ENCODE results near the gene IGFBP6.

Gene IGFBP6

DNA sequence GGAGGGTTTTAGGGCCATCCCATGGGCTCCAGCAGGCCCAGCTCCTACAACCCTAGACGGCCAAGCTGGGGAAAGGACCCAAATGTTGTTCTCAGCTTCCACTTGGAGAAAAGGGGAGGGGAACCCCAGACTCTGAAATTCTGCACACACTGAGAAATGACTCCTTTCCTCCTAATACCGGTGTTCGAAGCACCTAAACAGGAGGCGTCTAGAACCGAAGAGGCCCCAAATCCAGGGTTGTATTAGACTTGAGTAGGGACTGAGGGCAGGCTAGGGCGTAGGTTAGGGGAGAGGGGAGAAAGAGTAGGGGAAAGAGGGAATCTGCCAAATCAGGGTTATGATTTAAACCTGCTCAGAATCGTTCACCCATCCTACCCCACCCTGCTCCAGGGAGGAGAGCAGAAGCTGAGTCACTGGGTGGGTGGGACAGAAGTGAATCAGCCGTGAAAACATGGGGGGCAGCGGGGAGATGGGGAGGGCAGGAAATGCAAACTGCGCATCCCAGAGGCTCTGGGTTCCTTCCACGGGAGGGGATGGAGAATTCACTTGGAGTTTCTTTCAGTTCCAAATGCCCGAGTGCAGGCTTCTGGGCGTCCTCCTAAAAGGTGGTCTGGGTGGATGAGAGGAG lies 1.0 kb downstream of the IGFBP6 start:
- TF ChIP-seq CTCF (IDR thresholded peaks at IDR 0.05; ENCODE audit: extremely low read depth, missing control alignments) = no peak
- DNase-seq (ENCODE audit: low spot score) = peak; percentile 39

- peak; percentile 89 for TF ChIP-seq CTCF (IDR thresholded peaks at IDR 0.05; ENCODE audit: extremely low read depth, missing control alignments)
- peak; percentile 91 for DNase-seq (ENCODE audit: low spot score)
Observed at GRCh38 chr12:53099071-53099882, 1.8 kb downstream of the IGFBP6 start.

DNA sequence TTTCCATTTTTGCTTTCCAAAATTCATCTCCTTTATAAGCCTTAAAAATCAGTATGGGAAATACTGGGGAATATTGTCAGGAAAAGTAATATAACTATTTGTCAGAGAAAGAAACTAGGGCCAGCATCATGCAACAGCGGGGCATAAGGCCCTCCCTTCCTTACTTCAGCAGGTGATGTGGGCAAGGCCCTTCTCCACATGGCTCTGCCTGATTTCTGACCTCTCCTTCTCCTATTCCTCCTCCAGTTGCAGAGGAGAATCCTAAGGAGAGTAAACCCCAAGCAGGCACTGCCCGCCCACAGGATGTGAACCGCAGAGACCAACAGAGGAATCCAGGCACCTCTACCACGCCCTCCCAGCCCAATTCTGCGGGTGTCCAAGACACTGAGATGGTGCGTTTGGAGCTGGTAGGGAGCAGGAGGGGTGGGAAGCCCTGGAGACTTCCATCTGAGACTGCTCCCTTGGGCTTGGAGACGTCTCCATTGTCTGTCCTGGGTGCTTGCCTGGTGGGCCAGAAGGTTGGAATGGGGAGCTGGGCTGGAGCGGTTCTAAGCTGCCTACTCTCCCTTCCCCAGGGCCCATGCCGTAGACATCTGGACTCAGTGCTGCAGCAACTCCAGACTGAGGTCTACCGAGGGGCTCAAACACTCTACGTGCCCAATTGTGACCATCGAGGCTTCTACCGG lies 3.1 kb downstream of the IGFBP6 start:
- peak; percentile 5 for DNase-seq (ENCODE audit: low spot score)
- no peak for TF ChIP-seq CTCF (IDR thresholded peaks at IDR 0.05; ENCODE audit: extremely low read depth, missing control alignments)

DNA sequence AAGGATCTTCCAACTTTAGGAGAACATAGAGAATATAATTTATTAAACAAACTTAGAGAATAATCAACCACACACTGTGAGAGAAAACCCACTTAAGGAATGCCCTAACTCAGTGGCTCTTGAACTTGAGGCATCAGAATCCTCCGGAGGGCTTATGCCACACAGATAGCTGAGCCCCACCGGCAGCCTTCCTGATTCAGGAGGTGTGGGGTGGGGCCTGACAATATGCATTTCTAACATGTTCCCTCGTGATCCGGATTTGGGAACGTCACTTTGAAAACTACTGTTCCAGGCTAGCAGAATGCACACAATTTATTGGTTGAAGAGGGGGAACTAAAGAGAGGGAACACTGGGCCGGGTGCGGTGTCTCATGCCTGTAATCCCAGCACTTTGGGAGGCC lies 3.8 kb downstream of the IGFBP6 start:
- no peak for TF ChIP-seq CTCF (IDR thresholded peaks at IDR 0.05; ENCODE audit: extremely low read depth, missing control alignments)
- DNase-seq (ENCODE audit: low spot score) = no peak

DNA sequence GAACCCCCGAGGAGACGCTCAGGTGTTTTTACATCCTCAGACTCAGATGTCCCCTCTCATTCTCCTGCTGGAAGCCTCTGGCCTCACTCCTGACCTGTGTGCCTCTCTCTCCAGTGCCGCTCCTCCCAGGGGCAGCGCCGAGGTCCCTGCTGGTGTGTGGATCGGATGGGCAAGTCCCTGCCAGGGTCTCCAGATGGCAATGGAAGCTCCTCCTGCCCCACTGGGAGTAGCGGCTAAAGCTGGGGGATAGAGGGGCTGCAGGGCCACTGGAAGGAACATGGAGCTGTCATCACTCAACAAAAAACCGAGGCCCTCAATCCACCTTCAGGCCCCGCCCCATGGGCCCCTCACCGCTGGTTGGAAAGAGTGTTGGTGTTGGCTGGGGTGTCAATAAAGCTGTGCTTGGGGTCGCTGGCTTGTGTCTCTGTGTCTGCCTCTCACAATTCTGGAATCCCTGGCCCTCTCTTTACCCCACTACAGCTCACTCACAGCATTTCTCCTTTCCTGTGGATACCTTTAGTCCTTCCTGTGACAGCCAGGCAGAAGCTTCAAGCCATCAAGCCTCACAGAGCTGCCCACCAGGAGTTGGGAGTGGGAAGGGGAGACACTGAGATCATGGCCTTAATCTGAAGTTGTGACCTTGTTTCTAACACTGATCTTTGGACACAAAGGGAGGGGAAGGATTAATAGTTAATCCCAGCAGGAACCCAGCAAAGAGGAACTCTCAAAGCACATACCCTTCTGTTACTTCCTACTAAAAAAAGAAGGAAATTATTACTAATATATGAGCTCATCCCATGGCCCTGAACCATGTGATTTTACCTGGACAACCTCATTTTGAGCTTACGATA lies 4.7 kb downstream of the IGFBP6 start:
- DNase-seq (ENCODE audit: low spot score) = peak; percentile 20
- no peak for TF ChIP-seq CTCF (IDR thresholded peaks at IDR 0.05; ENCODE audit: extremely low read depth, missing control alignments)

DNA sequence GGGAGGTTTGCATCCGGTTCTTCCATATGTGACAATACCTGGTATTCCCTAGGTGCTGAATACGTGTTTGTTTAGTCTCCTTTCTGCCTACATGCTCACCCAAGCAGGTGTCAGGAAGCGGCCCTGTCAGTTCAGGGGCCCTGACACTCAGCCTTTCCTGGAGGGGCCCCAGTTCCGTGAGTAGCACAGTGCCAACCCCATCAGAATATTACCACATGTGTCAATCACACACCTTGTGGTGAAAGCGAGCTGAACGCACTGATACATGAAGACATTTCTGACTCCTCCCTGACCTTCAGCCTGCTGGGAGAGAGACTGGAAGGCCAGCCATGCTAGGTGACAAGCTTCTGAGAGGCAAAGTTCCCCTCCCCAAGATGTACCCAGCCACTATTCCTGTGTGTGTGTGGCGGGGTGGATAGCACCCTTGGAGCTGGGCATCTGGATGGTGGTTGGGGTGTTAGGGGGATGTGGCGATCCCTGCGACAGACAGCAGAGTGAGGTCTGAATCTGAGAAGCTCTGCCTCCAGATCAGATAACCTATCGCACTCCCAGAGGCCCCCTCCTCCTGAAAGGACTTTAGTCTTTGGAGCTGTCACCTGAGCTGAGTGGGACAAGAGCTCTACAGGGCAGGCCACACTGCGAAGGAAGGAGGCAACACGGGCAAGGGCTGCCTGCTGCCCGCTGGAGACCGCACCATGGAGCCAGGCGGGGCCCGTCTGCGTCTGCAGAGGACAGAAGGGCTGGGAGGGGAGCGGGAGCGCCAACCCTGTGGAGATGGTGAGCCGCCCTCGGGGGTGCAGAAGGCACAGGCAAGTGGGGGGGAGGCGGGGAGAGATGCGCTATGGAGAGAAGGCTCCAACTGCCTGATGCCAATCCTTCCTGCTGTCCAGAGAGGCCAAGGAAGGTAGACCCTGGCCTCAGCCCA lies 5.7 kb downstream of the IGFBP6 start, which contains the start of gene SOAT2:
Gene SOAT2 (plus strand): TSS at position 604 of the 925 bp plus-strand sequence. CDS start 92 bp downstream, at position 696.
- no peak for TF ChIP-seq CTCF (IDR thresholded peaks at IDR 0.05; ENCODE audit: extremely low read depth, missing control alignments)
- DNase-seq (ENCODE audit: low spot score) = no peak

Measured in GM20000 (cell line).